HL-60 (cell line): ENCODE measurements around the gene OTUB1.

Experiments used
- DNase-seq, 2 experiments: peaks; one replicate each; pipeline ENCODE4 v3.0.0-alpha.2; 2010 to 2020; ENCODE audit warnings: low read depth in 1 of 2, low spot score in 1 of 2
- H3K27ac ChIP-seq: fragments of 250-450 bp; sonication (Bioruptor Pico); replicated peaks from 2 replicates; pipeline ENCODE4 v1.5.1; 2020; ENCODE audit warnings: mild to moderate bottlenecking, moderate library complexity
- H3K27me3 ChIP-seq: fragments of 250-450 bp; sonication (Bioruptor Pico); 2 replicates; pipeline ENCODE4 v1.5.1; 2021; ENCODE audit warnings: mild to moderate bottlenecking, moderate library complexity; ENCODE audit not compliant: insufficient read depth, poor library complexity, severe bottlenecking
- H3K4me3 ChIP-seq: replicated peaks from 2 replicates; pipeline ENCODE4 v1.5.1; 2011; ENCODE audit warnings: mild to moderate bottlenecking, control low read depth, low read length; ENCODE audit not compliant: insufficient read depth
- CTCF ChIP-seq: IDR thresholded peaks from one replicate; pipeline ENCODE4 v1.5.1; 2011; ENCODE audit warnings: low read length, control low read depth, inconsistent platforms; ENCODE audit not compliant: insufficient read depth
- GABPA ChIP-seq: IDR thresholded peaks from 2 replicates; pipeline ENCODE4 v1.6.1; 2012; ENCODE audit warnings: low read depth
- POLR2AphosphoS5 ChIP-seq: IDR thresholded peaks from 2 replicates; pipeline ENCODE4 v1.6.1; 2012; ENCODE audit warnings: low read depth
- SPI1 ChIP-seq: IDR thresholded peaks from 2 replicates; pipeline ENCODE4 v1.6.1; 2012; ENCODE audit warnings: low read depth, mild to moderate bottlenecking, borderline replicate concordance
- TF ChIP-seq, protein P1 (sequence below): IDR thresholded peaks from 2 replicates; pipeline ENCODE4 v1.6.1; 2012; ENCODE audit warnings: low read depth; ENCODE audit not compliant: insufficient replicate concordance

Gene OTUB1

DNA sequence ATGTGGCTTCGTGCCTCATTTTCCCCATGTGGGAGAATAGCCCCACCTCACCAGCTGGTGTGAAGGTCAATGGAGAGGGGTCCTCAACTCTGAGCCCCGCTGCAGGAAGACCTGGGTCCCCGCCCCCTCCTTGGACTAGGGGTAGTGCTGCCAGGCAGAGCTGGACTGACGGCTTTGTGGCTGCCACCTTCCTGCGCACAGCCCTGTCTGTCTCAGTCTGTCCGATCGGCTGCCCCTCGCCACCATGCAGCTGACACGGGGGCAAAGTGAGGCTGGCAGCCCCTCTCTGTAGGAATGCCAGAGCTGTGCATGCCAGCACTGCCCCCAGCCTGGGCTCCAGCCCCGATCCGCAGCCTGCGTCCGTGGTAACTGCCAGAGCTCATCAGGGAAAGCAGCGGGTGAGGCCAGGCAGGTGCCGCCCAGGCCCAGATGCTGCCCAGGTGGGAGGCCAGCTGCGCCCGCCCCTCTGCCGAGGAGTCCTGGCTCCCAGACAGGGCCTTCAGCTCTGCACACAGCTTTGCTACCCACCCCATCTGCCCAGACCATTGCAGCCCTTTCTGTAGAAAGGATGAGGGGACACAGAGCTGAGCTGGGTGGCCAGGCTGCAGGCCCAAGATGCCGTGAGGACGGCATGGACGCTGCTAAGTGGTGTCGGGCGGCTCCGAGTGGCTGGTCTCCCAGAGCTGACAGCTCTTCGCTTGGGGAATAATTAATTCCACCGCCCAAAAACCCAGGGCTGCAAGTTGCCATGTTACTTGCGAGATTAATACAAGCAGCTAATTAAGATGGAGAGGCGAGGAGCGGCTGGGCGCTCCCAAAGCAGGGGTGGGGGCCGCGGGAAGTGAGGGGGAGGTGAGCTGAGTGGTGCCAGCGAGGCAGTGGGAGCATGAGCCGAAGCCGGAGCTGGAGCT is 30.0 kb downstream of the OTUB1 start:
- Histone ChIP-seq H3K4me3 (no peak overlapping the region), H3K27ac (no peak overlapping the region), H3K27me3 (no peaks in the 10 kb centered on the region)
- no peak for DNase-seq
- TF ChIP-seq GABPA (no peak), POLR2AphosphoS5 (no peak), CTCF (no peak), SPI1 (no peak)
- TF ChIP-seq, protein P1, sequence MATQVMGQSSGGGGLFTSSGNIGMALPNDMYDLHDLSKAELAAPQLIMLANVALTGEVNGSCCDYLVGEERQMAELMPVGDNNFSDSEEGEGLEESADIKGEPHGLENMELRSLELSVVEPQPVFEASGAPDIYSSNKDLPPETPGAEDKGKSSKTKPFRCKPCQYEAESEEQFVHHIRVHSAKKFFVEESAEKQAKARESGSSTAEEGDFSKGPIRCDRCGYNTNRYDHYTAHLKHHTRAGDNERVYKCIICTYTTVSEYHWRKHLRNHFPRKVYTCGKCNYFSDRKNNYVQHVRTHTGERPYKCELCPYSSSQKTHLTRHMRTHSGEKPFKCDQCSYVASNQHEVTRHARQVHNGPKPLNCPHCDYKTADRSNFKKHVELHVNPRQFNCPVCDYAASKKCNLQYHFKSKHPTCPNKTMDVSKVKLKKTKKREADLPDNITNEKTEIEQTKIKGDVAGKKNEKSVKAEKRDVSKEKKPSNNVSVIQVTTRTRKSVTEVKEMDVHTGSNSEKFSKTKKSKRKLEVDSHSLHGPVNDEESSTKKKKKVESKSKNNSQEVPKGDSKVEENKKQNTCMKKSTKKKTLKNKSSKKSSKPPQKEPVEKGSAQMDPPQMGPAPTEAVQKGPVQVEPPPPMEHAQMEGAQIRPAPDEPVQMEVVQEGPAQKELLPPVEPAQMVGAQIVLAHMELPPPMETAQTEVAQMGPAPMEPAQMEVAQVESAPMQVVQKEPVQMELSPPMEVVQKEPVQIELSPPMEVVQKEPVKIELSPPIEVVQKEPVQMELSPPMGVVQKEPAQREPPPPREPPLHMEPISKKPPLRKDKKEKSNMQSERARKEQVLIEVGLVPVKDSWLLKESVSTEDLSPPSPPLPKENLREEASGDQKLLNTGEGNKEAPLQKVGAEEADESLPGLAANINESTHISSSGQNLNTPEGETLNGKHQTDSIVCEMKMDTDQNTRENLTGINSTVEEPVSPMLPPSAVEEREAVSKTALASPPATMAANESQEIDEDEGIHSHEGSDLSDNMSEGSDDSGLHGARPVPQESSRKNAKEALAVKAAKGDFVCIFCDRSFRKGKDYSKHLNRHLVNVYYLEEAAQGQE: no peak

GRCh38 chr11:64017945-64018224 is 31.6 kb downstream of the OTUB1 start:
- H3K27ac ChIP-seq: no peak overlapping the region

GRCh38 chr11:64018310-64018709 is 32.1 kb downstream of the OTUB1 start:
- no peak for TF ChIP-seq GABPA
- TF ChIP-seq CTCF: no peak
- TF ChIP-seq, protein P1: no peak
- TF ChIP-seq SPI1: no peak
- TF ChIP-seq POLR2AphosphoS5: no peak
- no peak overlapping the region for H3K4me3 ChIP-seq
- no peak overlapping the region for H3K27ac ChIP-seq
- no peaks in the 10 kb centered on the region for H3K27me3 ChIP-seq
- DNase-seq: no peak

More at GRCh38 chr11:64017945-64018224, 31.6 kb downstream of the OTUB1 start:
- Histone ChIP-seq H3K27me3 (no peaks in the 10 kb centered on the region), H3K4me3 (no peak overlapping the region)
- TF ChIP-seq GABPA: no peak
- TF ChIP-seq, protein P1: no peak
- TF ChIP-seq POLR2AphosphoS5: no peak
- no peak for TF ChIP-seq CTCF
- no peak for TF ChIP-seq SPI1
- no peak for DNase-seq
